NT2/D1 (cell line): ENCODE data around the gene FCRL6.

ENCODE experiments used
- YY1 ChIP-seq: IDR thresholded peaks from 2 replicates; pipeline ENCODE4 v1.6.1; 2011; ENCODE audit not compliant: insufficient read length, insufficient read depth
- ZNF274 ChIP-seq: IDR thresholded peaks from 2 replicates; pipeline ENCODE4 v1.6.1; 2011; ENCODE audit warnings: mild to moderate bottlenecking, low read depth, low read length

- no peak for TF ChIP-seq YY1
- no peak for TF ChIP-seq ZNF274
Measured at GRCh38 chr1:159803956-159804689, 2.0 kb downstream of the FCRL6 start.
